Putamen (tissue), 1 donor: ENCODE data around the gene NAT16.
"Not testable (repeated sequence)": the region's sequence is repeated elsewhere in the genome, so short reads cannot be mapped to it uniquely, and the experiment has no call there.

Experiments
- DNase-seq: peaks from one replicate; pipeline ENCODE4 v3.0.0-alpha.2; 2016; ENCODE audit warnings: low spot score

NAT16 gene

DNA sequence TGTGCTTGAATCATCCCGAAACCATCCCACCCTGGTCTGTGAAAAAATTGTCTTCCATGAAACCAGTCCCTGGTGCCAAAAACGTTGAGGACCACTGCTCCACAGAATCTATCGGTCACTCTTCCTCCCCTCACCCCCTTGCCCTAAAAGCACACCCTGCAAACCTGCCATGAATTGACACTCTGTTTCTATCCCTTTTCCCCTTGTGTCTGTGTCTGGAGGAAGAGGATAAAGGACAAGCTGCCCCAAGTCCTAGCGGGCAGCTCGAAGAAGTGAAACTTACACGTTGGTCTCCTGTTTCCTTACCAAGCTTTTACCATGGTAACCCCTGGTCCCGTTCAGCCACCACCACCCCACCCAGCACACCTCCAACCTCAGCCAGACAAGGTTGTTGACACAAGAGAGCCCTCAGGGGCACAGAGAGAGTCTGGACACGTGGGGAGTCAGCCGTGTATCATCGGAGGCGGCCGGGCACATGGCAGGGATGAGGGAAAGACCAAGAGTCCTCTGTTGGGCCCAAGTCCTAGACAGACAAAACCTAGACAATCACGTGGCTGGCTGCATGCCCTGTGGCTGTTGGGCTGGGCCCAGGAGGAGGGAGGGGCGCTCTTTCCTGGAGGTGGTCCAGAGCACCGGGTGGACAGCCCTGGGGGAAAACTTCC is 54.0 kb downstream of the NAT16 start:
- DNase-seq: no peak

DNA sequence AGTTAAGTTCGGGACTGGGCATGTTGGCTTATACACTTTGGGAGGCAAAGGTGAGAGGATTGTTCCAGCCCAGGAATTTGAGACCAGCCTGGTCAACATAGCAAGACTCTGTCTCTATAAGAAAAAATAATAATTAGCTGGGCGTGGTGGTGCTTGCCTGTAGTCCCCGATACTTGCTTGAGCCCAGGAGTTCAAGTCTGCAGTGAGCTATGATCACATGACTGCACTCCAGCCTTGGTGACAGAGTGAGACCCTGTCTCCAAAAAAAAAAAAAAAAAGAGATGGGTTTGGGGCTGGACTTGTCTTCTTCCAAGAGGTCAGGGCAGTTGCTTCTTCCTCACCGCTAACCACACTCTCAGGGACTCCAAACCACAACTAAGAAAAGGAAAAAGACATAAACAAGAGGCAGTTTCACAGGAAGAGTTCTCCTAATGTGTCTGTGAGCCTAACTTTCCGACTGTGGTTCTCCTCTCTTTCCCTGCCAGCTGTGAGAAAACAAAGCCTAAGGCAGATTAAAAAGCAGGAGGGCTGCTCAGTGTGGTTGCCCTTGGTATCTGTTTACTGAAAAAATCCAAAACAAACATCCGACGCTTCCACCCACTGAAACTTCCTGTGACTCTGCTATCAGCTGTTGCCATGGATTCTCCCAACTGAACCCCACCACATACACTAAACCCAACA is 55.6 kb downstream of the NAT16 start:
- DNase-seq: no peak

DNA sequence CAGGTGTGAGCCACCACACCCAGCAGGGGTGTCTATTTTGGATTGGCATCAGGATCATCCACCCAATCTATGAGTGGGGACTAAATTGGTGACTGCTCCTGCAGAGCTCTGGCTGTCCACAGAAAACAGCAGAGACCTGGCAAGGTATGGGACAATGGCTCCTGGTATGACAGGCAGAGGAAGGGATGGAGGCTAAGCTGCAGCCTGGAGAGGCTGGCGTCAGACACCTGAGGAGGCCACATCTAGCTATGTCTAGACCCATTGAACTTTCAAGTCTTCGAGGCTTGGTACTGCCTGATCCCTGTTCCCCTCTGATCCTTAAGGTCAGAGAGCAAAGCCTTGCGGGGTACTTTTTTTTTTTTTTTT is 56.4 kb downstream of the NAT16 start:
- no peak for DNase-seq

DNA sequence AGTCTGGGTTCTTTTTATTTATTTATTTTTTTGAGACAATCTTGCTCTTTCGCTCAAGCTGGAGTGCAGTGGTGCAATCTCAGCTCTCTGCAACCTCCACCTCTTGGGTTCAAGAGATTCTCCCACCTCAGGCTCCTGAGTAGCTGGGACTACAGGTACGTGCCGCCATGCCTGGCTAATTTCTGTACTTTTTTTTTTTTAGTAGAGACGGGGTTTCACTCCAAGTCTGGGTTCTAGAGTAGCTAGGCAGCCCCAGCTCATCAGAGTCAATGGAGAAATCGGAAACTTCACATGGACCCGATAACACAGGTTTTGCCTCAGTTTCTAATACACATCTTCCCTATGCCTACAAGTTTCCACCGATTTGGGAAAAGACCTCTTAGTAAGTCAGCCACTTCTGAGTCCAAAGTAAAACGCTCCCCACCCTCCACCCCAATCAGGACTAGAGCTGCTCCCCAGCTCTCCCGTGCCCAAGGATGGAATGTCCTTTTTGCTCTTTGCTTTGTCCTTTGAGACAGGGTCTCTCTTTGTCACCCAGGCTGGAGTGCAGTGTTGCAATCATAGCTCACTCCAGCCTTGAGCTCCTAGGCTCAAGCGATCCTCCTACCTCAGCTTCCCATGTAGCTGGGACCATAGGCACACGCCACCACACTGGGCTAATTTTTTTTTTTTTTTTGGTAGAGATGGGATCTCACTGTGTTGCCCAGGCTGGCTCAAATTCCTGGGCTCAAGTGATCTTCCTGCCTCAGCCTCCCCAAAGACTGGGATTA is 57.0 kb downstream of the NAT16 start:
- DNase-seq: no peak

DNA sequence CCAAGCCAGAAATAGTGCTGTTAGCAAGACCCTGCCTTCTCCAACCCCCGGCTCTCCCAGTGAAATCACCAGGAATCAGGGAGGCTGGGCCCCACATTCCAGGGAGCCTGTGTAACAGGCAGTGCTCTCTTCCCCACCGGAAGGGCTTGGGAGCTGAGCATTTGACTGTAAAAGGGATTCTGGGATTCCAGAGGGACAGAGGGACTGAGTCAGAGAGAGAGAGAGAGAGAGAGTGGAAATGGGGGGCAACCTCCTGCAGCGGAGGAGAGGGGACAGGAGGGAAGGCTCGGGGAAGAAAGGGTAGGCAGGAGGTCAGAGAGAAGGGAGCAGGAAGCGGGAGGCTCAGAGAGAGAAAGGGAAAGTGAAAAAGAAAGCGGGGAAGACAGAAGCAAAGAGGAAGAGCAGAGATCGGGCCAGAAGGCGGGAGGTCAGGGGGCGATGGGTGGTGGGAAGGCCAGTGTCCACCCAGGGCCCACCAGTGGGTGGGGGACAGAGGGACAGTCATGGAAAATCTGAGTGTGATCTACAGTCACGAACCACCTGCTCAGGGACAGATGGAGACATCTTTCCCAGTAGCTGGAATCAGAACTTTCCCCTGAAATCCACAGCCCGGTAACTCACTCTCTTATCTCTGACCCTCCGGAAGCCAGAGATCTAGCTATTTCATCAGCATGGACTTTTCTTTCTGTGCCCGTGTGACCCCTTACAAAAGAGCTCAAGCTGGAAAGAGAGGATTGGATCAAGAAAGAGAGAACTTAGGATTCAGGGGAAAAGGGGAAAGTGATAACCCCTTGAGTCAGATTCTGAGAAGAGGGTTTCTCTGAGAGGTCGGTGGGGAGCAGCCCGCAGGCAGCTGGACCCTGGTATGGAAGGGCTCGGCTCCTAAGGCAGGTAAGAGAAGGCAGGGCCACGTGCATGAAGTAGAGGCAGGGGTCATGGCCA is 57.8 kb downstream of the NAT16 start:
- DNase-seq: no peak

DNA sequence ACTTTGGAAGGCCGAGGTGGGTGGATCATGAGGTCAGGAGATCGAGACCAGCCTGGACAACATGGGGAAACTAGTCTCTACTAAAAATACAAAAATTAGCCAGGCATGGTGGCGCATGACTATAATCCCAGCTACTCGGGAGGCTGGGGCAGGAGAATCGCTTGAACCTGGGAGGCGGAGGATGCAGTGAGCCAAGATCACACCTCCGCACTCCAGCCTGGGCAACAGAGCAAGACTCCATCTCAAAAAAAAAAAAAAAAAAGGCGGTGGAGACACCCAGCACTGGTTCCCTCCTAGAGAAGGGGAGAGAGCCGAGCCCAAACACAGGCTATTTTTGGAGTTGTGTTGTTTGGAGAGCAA is 58.5 kb downstream of the NAT16 start:
- DNase-seq: not testable (repeated sequence)
